H1 (cell line): ENCODE measurements around the gene ARL3. TPM values are rescaled to one million over a fixed set of nuclear protein-coding genes. Genes with fewer than 3 reads are reported as not detected.

Source experiments
- CTCF ChIA-PET: fragments of 300-600 bp; sonication (Branson Sonifier 250); formaldehyde crosslinking; loops from one replicate; lab custom pipeline; 2021; ENCODE audit not compliant: partially characterized antibody; lab: Charles Lee
- POLR2A ChIA-PET: fragments of 300-600 bp; sonication (Branson Sonifier 250); formaldehyde crosslinking; loops from one replicate; lab custom pipeline; 2021; ENCODE audit warnings: inconsistent platforms; ENCODE audit not compliant: partially characterized antibody; lab: Charles Lee
- DNase-seq, 2 experiments: peaks; one replicate each; pipeline versions ENCODE4 v3.0.0 to v3.0.0-alpha.2; 2010 to 2022; ENCODE audit warnings: low spot score in 2 of 2, low read depth in 1 of 2, mixed read lengths in 1 of 2
- FAIRE-seq: peaks from 2 replicates; lab custom pipeline; 2011; peaks lifted over from hg19 to GRCh38; lab: Jason Lieb, UNC
- H2AFZ ChIP-seq: 2 replicates; pipeline ENCODE4 v1.8.1; 2012; ENCODE audit warnings: low read length, inconsistent platforms
- H2AK5ac ChIP-seq: 2 replicates; pipeline ENCODE4 v1.6.1; 2013; ENCODE audit warnings: low read depth, low read length
- H2BK120ac ChIP-seq: replicated peaks from 2 replicates; pipeline ENCODE3; 2013; ENCODE audit warnings: low read depth, low read length, inconsistent platforms
- H2BK12ac ChIP-seq: 2 replicates; pipeline ENCODE4 v1.6.1; 2013; ENCODE audit warnings: low read depth, low read length
- H2BK15ac ChIP-seq: 2 replicates; pipeline ENCODE4 v1.6.1; 2013; ENCODE audit warnings: low read length
- H2BK20ac ChIP-seq: 2 replicates; pipeline ENCODE4 v1.6.1; 2013; ENCODE audit warnings: low read length
- H2BK5ac ChIP-seq: 2 replicates; pipeline ENCODE4 v1.6.1; 2013; ENCODE audit warnings: low read depth, low read length
- H3K14ac ChIP-seq: 2 replicates; pipeline ENCODE4 v1.6.1; 2013; ENCODE audit warnings: inconsistent platforms; ENCODE audit not compliant: insufficient read length
- H3K18ac ChIP-seq: 2 replicates; pipeline ENCODE4 v1.6.1; 2013; ENCODE audit warnings: low read length; ENCODE audit errors: extremely low read depth
- H3K23ac ChIP-seq: 2 replicates; pipeline ENCODE4 v1.6.1; 2013; ENCODE audit warnings: inconsistent platforms; ENCODE audit not compliant: insufficient read length
- H3K23me2 ChIP-seq: 2 replicates; pipeline ENCODE4 v1.6.1; 2013; ENCODE audit warnings: low read depth, low read length
- H3K27ac ChIP-seq: 2 replicates; pipeline ENCODE4 v1.6.1; 2011; ENCODE audit warnings: low read depth, low read length, inconsistent platforms
- H3K27me3 ChIP-seq, 4 experiments: replicated peaks in 1 of 4; 1 replicate in 1 of 4; 2 replicates in 3 of 4; pipeline versions ENCODE4 v1.6.1 to v1.8.1; 2011 to 2013; ENCODE audit warnings: low read length in 3 of 4, mild to moderate bottlenecking in 3 of 4, inconsistent platforms in 2 of 4, mixed read lengths in 2 of 4, moderate library complexity in 1 of 4; ENCODE audit not compliant: control insufficient read depth in 3 of 4, insufficient read depth in 3 of 4; ENCODE audit errors: extremely low read depth in 1 of 4
- H3K36me3 ChIP-seq, 4 experiments: 2 replicates each; pipeline versions ENCODE4 v1.6.1 to v1.8.1; 2011 to 2013; ENCODE audit warnings: mild to moderate bottlenecking in 4 of 4, low read length in 3 of 4, moderate library complexity in 2 of 4, control low read depth in 1 of 4, inconsistent platforms in 1 of 4; ENCODE audit not compliant: insufficient read depth in 4 of 4, control insufficient read depth in 2 of 4
- H3K4ac ChIP-seq: replicated peaks from 2 replicates; pipeline ENCODE3; 2013; ENCODE audit warnings: low read length, low read depth, mixed read lengths, inconsistent platforms; ENCODE audit not compliant: insufficient read length
- H3K4me1 ChIP-seq, 4 experiments: replicated peaks in 1 of 4; 1 replicate in 1 of 4; 2 replicates in 3 of 4; pipeline versions ENCODE4 v1.6.1 to v1.8.1; 2011 to 2013; ENCODE audit warnings: low read length in 3 of 4, inconsistent platforms in 2 of 4, mixed read lengths in 1 of 4; ENCODE audit not compliant: insufficient read depth in 4 of 4, control insufficient read depth in 3 of 4
- H3K4me2 ChIP-seq, 2 experiments: 2 replicates each; pipeline versions ENCODE4 v1.6.1 to v1.8.1; 2011 to 2013; ENCODE audit warnings: low read depth in 2 of 2, low read length in 2 of 2, control low read depth in 1 of 2, inconsistent platforms in 1 of 2, mild to moderate bottlenecking in 1 of 2; ENCODE audit not compliant: insufficient read depth in 1 of 2
- H3K4me3 ChIP-seq, 4 experiments: fragments of 200-600, 300-600 bp in 1 of 4; sonication (generic), shearing (Covaris generic), sonication (Bioruptor Twin) in 1 of 4; 2 replicates each; pipeline versions ENCODE4 v1.5.1 to v1.8.1; 2011 to 2016; ENCODE audit warnings: low read length in 4 of 4, low read depth in 3 of 4, control low read depth in 2 of 4, inconsistent platforms in 2 of 4, mild to moderate bottlenecking in 2 of 4, mixed read lengths in 1 of 4, moderate library complexity in 1 of 4; ENCODE audit not compliant: insufficient read depth in 2 of 4; ENCODE audit errors: extremely low read depth in 1 of 4
- H3K56ac ChIP-seq: replicated peaks from 2 replicates; pipeline ENCODE3; 2013; ENCODE audit warnings: low read depth, mild to moderate bottlenecking, mixed read lengths, low read length, inconsistent platforms; ENCODE audit not compliant: insufficient read length
- H3K79me1 ChIP-seq: 2 replicates; pipeline ENCODE4 v1.6.1; 2013; ENCODE audit warnings: low read depth, low read length, control low read depth
- H3K79me2 ChIP-seq, 2 experiments: 2 replicates each; pipeline versions ENCODE4 v1.6.1 to v1.8.1; 2012 to 2013; ENCODE audit warnings: low read length in 2 of 2, mild to moderate bottlenecking in 2 of 2, inconsistent platforms in 1 of 2; ENCODE audit not compliant: insufficient read depth in 2 of 2, control insufficient read depth in 1 of 2
- H3K9ac ChIP-seq, 4 experiments: replicated peaks in 1 of 4; 1 replicate in 1 of 4; 2 replicates in 3 of 4; pipeline versions ENCODE4 v1.6.1 to v1.8.1; 2011 to 2013; ENCODE audit warnings: low read depth in 3 of 4, low read length in 3 of 4, control low read depth in 2 of 4, mild to moderate bottlenecking in 2 of 4, moderate library complexity in 2 of 4, inconsistent platforms in 1 of 4; ENCODE audit errors: extremely low read depth in 1 of 4
- H3K9me3 ChIP-seq, 2 experiments: 2 replicates each; pipeline versions ENCODE4 v1.6.1 to v1.8.1; 2012 to 2013; ENCODE audit warnings: mild to moderate bottlenecking in 2 of 2, moderate library complexity in 2 of 2, control low read depth in 1 of 2, inconsistent platforms in 1 of 2, low read depth in 1 of 2, low read length in 1 of 2, mixed read lengths in 1 of 2; ENCODE audit not compliant: insufficient read depth in 2 of 2
- H4K20me1 ChIP-seq, 2 experiments: replicated peaks in 1 of 2; 2 replicates each; pipeline versions ENCODE3 to v1.8.1; 2011 to 2013; ENCODE audit warnings: inconsistent platforms in 2 of 2, low read length in 2 of 2, mild to moderate bottlenecking in 1 of 2; ENCODE audit not compliant: insufficient read depth in 2 of 2, control insufficient read depth in 1 of 2
- H4K5ac ChIP-seq: 2 replicates; pipeline ENCODE4 v1.6.1; 2013; ENCODE audit warnings: low read length, low read depth, mixed read lengths, inconsistent platforms; ENCODE audit not compliant: insufficient read length
- H4K8ac ChIP-seq: 2 replicates; pipeline ENCODE4 v1.8.0; 2013; ENCODE audit warnings: mild to moderate bottlenecking, moderate library complexity, low read length, inconsistent platforms; ENCODE audit not compliant: insufficient read depth; ENCODE audit errors: extremely low read depth
- H4K91ac ChIP-seq: replicated peaks from 2 replicates; pipeline ENCODE3; 2013; ENCODE audit warnings: low read length, mixed read lengths, inconsistent platforms; ENCODE audit not compliant: insufficient read length
- BCL11A ChIP-seq, 2 experiments: IDR thresholded peaks; one replicate each; pipeline ENCODE4 v1.6.1; 2011; ENCODE audit warnings: low read depth in 2 of 2, low read length in 2 of 2, mild to moderate bottlenecking in 2 of 2
- CBX8 ChIP-seq: fragments of 300-800, 300-1000 bp; sonication (generic); IDR thresholded peaks from 2 replicates; pipeline ENCODE4 v1.7.1; 2016; ENCODE audit warnings: low read depth, low read length, borderline replicate concordance
- CEBPB ChIP-seq: IDR thresholded peaks from 2 replicates; pipeline ENCODE4 v1.6.1; 2012; ENCODE audit warnings: low read depth, low read length
- HDAC6 ChIP-seq: IDR thresholded peaks from one replicate; pipeline ENCODE4 v1.7.1; 2012; ENCODE audit warnings: low read depth, mild to moderate bottlenecking, inconsistent platforms, low read length, moderate library complexity
- SIRT6 ChIP-seq: IDR thresholded peaks from one replicate; pipeline ENCODE4 v1.7.1; 2012; ENCODE audit warnings: low read length, inconsistent platforms
- TAF7 ChIP-seq: optimal IDR thresholded peaks from 2 replicates; pipeline ENCODE3; 2011; ENCODE audit warnings: low read depth, mild to moderate bottlenecking, inconsistent platforms, low read length, moderate library complexity, borderline replicate concordance
- WGBS, 2 experiments: shearing (Covaris generic) in 1 of 2; methylation state at CpG; one replicate each; pipeline versions ENCODE4 v1.1.6 to v1.1.7; 2013 to 2015; ENCODE audit warnings: low lambda C conversion rate in 2 of 2, mixed read lengths in 2 of 2, inconsistent platforms in 1 of 2, low coverage in 1 of 2, missing lambda C conversion rate in 1 of 2; ENCODE audit not compliant: insufficient replicate concordance in 2 of 2, insufficient coverage in 1 of 2, insufficient read length in 1 of 2; ENCODE audit errors: extremely low coverage in 1 of 2, missing lambda C conversion rate in 1 of 2; 5-methylcytosine and 5-hydroxymethylcytosine counted together
- polyA plus RNA-seq, 7 experiments: library from polyadenylated mRNA; depleted of rRNA in 3 of 7; stranded (reverse) in 5 of 7; unstranded in 2 of 7; fragments of >200 nt in 5 of 7; fragments of 200-250 nt in 2 of 7; gene quantifications; 1 replicate in 5 of 7; 2 replicates in 1 of 7; 4 replicates in 1 of 7; pipeline versions ENCODE4 v1.2.1 to v1.2.3, GENCODE V29; 2011 to 2013; ENCODE audit warnings: missing spikeins in 2 of 7, mixed read lengths in 2 of 7
- total RNA-seq: library from RNA; stranded (reverse); fragmentation: NEBNext Ultra II Directional; extraction: Animal tissue kit (Norgen Biotek cat#: 25700); gene quantifications from 2 replicates; pipeline ENCODE4 v1.2.1, GENCODE V29; 2021

The ARL3 gene
- total and polyA plus RNA-seq, 2 of the 8 experiments (the other 6 are each of a cell fraction or from before 2014, with no cell fraction given), result 8.8 to 16.2 TPM

GRCh38 chr10:102745157-102745556 is 31.0 kb upstream of the ARL3 start:
- Histone ChIP-seq H2BK15ac (no peak overlapping the region), H3K36me3 (no peaks in the 10 kb centered on the region), H3K23me2 (peaks cover 6% of the 10 kb centered on the region), H3K4me2 (peak overlapping the region; percentile 96 to 100; a peak in 3 of 4 replicates), H3K14ac (no peak overlapping the region), H4K5ac (no peak overlapping the region), H2AK5ac (no peak overlapping the region), H3K9ac (no peak overlapping the region), H3K23ac (no peak overlapping the region), H3K18ac (no peak overlapping the region), H3K4ac (no peak overlapping the region), H2AFZ (no peak overlapping the region), H3K56ac (no peak overlapping the region), H3K79me2 (peaks cover 0 to 28% of the 10 kb centered on the region in 2 experiments; a peak in 2 of 4 replicates), H3K4me1 (peaks cover 0 to 6% (median 2%) of the 10 kb centered on the region in 4 experiments; a peak in 4 of 7 replicates), H3K79me1 (peaks cover 4% of the 10 kb centered on the region), H3K4me3 (peak overlapping the region in 1 of 4 experiments; percentile 91; a peak in 2 of 8 replicates), H4K91ac (no peak overlapping the region), H4K8ac (no peak overlapping the region), H3K9me3 (no peaks in the 10 kb centered on the region), H2BK120ac (no peak overlapping the region), H3K27ac (no peak overlapping the region), H4K20me1 (no peaks in the 10 kb centered on the region), H2BK12ac (no peak overlapping the region), H3K27me3 (no peaks in the 10 kb centered on the region; a peak in 1 of 7 replicates), H2BK5ac (no peak overlapping the region), H2BK20ac (no peak overlapping the region)
- no peak for FAIRE-seq
- no peak for DNase-seq
- WGBS, 2 experiments, result 89% methylated on average over 4 of the region's 4 CpGs; no CpG with 5 or more reads in 1 of the 2 experiments
- POLR2A ChIA-PET, result interaction anchor here (1.0 to 2.7 kb wide), 9 partner anchors 8 to 124 kb away, joined by 3 to 9 read pairs (median 4); partner anchors contain the start of gene AS3MT
- CTCF ChIA-PET, result interaction anchor here (0.9 to 2.3 kb wide), 7 partner anchors 8 to 321 kb away, joined by 3 to 11 read pairs (median 5); partner anchors contain the start of gene CNNM2
- TF ChIP-seq BCL11A (IDR thresholded peaks at IDR 0.05; ENCODE audit: low read depth in 2 of 2, low read length in 2 of 2) (no peak), CBX8 (no peak), CEBPB (no peak), TAF7 (no peak), HDAC6 (no peak), SIRT6 (no peak)
